Uterus (tissue), 2 donors: ENCODE measurements around the gene CLEC6A.

Experiments used
- POLR2A ChIP-seq, 2 donors: fragments of 450-650 bp; IDR thresholded peaks; one replicate each; pipeline ENCODE4 v1.6.1; 2016; ENCODE audit warnings: antibody characterized with exemption in 2 of 2, mild to moderate bottlenecking in 1 of 2, moderate library complexity in 1 of 2
- TF ChIP-seq, protein P1 (sequence below), 4 experiments: fragments of 200-600 bp in 2 of 4; fragments of 450-650 bp in 2 of 4; sonication (generic) in 2 of 4; IDR thresholded peaks; one replicate each; pipeline ENCODE4 v1.5.1; 2016 to 2019; ENCODE audit warnings: antibody characterized with exemption in 4 of 4, mild to moderate bottlenecking in 2 of 4, moderate library complexity in 1 of 4

- TF ChIP-seq, protein P1, sequence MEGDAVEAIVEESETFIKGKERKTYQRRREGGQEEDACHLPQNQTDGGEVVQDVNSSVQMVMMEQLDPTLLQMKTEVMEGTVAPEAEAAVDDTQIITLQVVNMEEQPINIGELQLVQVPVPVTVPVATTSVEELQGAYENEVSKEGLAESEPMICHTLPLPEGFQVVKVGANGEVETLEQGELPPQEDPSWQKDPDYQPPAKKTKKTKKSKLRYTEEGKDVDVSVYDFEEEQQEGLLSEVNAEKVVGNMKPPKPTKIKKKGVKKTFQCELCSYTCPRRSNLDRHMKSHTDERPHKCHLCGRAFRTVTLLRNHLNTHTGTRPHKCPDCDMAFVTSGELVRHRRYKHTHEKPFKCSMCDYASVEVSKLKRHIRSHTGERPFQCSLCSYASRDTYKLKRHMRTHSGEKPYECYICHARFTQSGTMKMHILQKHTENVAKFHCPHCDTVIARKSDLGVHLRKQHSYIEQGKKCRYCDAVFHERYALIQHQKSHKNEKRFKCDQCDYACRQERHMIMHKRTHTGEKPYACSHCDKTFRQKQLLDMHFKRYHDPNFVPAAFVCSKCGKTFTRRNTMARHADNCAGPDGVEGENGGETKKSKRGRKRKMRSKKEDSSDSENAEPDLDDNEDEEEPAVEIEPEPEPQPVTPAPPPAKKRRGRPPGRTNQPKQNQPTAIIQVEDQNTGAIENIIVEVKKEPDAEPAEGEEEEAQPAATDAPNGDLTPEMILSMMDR (IDR thresholded peaks at IDR 0.05) = no peak
- TF ChIP-seq POLR2A (IDR thresholded peaks at IDR 0.05) = no peak
Observed at GRCh38 chr12:8482571-8483061, 26.9 kb downstream of the CLEC6A start.
